Measurements from ENCODE around the gene VPS41. TPM values are rescaled to one million over a fixed set of nuclear protein-coding genes. Genes with fewer than 3 reads are reported as not detected.

VPS41 gene
- total and polyA plus RNA-seq, 11 donors = 6.0 to 55.8 (median 42.8) TPM

DNA sequence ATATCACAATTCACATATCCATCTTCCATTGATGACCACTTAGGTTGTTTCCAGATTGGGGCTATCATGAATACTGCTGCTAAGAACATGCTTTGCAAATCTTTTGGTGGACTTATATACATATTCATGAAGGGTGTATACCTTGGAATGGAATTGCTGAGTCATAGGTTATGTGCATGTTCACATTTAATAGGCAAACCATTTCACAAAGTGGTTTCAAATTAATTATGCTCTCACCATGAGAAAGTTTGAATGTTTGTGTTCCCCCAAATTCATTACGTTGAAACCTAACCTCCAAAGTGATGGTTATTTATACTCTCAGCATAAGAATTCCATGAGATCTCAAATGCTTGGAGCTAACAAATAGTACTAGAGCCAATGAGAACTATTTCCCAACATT lies 86.4 kb downstream of the VPS41 start:
- DNase-seq (no peak), ATAC-seq (no peak)
- TF ChIP-seq POLR2A (IDR thresholded peaks at IDR 0.05) = no peak
- TF ChIP-seq, protein P1, sequence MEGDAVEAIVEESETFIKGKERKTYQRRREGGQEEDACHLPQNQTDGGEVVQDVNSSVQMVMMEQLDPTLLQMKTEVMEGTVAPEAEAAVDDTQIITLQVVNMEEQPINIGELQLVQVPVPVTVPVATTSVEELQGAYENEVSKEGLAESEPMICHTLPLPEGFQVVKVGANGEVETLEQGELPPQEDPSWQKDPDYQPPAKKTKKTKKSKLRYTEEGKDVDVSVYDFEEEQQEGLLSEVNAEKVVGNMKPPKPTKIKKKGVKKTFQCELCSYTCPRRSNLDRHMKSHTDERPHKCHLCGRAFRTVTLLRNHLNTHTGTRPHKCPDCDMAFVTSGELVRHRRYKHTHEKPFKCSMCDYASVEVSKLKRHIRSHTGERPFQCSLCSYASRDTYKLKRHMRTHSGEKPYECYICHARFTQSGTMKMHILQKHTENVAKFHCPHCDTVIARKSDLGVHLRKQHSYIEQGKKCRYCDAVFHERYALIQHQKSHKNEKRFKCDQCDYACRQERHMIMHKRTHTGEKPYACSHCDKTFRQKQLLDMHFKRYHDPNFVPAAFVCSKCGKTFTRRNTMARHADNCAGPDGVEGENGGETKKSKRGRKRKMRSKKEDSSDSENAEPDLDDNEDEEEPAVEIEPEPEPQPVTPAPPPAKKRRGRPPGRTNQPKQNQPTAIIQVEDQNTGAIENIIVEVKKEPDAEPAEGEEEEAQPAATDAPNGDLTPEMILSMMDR (IDR thresholded peaks at IDR 0.05) = no peak
- 92 to 98% (median 94%) methylated on average over 1 of the region's 1 CpG for WGBS, 4 donors
- Histone ChIP-seq H3K4me1 (peaks cover 0 to 19% (median 10%) of the 10 kb centered on the region in 12 donors), H3K36me3 (peaks cover 0 to 12% (median under 1%) of the 10 kb centered on the region in 9 donors), H3K27ac (no peak overlapping the region), H3K9me3 (peaks cover 0 to 15% (median 3%) of the 10 kb centered on the region in 12 donors), H3K4me3 (no peak overlapping the region), H3K27me3 (no peaks in the 10 kb centered on the region)
- intact Hi-C loops (cut with DNase I) = no loop called here

DNA sequence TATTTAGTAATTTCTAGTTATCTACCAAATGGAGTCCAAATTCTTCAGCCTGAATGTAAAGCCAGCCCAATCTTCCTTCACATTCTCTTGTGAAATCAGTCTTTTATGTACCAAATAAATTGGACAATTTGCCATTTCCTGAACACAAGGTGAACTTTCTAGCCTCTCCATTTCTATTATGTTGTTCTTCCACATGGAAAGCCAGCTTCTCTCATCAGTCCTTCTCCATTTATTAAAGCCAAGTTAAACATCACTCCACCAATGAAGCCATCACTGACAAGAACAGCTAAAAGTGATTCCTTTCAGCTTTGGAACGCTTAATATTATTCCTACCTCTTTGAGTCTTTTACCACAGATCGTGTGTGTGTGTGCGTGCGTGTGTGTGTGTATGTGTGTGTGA lies 88.4 kb downstream of the VPS41 start:
- Histone ChIP-seq H3K4me1 (peaks cover 0 to 4% (median 2%) of the 10 kb centered on the region in 12 donors), H3K36me3 (peaks cover 0 to 18% (median 6%) of the 10 kb centered on the region in 9 donors), H3K27ac (no peak overlapping the region), H3K27me3 (no peaks in the 10 kb centered on the region), H3K4me3 (no peak overlapping the region), H3K9me3 (peaks cover 0 to 15% (median 3%) of the 10 kb centered on the region in 12 donors)
- intact Hi-C loops (cut with DNase I) = no loop called here
- DNase-seq = no peak
- TF ChIP-seq, protein P1 (IDR thresholded peaks at IDR 0.05) = no peak
- no peak for TF ChIP-seq POLR2A (IDR thresholded peaks at IDR 0.05)
- ATAC-seq = no peak
- WGBS, 4 donors = 95 to 97% (median 96%) methylated on average over 4 of the region's 4 CpGs

DNA sequence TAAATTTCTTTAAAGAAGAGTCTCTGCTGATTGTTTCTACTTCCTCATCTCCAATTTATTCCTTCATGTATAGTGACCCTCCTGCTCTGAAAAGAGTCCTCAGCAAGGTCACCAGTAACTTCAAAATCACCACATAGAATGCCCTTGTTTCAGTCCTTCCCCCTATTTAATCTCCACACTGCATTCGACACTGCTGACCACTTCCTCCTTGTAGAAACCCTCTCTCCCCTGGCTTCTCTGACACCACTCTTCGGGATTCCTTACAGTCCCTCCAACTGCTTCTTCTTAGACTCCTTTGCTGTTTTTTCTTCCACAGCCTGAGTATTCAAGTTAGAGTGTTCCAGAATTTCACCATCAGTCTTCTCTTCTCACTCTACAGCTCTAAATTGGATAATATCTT lies 89.5 kb downstream of the VPS41 start:
- no peak for TF ChIP-seq POLR2A (IDR thresholded peaks at IDR 0.05)
- TF ChIP-seq, protein P1 (IDR thresholded peaks at IDR 0.05) = no peak
- intact Hi-C loops (cut with DNase I) = no loop called here
- Histone ChIP-seq H3K27me3 (no peaks in the 10 kb centered on the region), H3K4me3 (no peak overlapping the region), H3K9me3 (peaks cover 0 to 15% (median 3%) of the 10 kb centered on the region in 12 donors), H3K27ac (no peak overlapping the region), H3K4me1 (no peaks in the 10 kb centered on the region), H3K36me3 (peaks cover 0 to 18% (median 6%) of the 10 kb centered on the region in 9 donors)
- ATAC-seq = no peak
- WGBS, 4 donors = 81 to 89% (median 86%) methylated on average over 2 of the region's 2 CpGs
- no peak for DNase-seq

DNA sequence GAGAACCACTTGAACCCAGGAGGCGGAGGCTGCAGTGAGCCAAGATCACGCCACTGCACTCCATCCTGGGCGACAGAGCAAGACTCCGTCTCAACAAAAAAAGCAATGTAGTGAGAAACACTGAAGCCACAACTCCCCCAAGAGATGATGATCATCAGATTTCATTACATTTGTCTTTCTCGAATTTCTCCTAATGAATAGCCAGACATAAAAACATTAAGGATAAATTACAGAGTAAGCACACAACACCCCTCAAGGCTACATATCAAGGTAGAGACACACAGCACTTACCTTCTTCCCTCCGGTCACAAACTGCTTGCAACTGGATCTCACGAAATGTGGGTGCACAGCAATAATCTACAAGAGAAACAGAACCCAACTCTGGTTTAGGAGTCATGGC lies 91.5 kb downstream of the VPS41 start:
- TF ChIP-seq POLR2A (IDR thresholded peaks at IDR 0.05) = no peak
- TF ChIP-seq, protein P1 (IDR thresholded peaks at IDR 0.05) = no peak
- DNase-seq (no peak), ATAC-seq (no peak)
- peaks cover 0 to 18% (median 6%) of the 10 kb centered on the region in 9 donors for H3K36me3 ChIP-seq
- H3K4me1 ChIP-seq = no peaks in the 10 kb centered on the region
- intact Hi-C loops (cut with DNase I) = no loop called here
- no peaks in the 10 kb centered on the region for H3K9me3 ChIP-seq
- WGBS, 4 donors = 96 to 98% (median 98%) methylated on average over 7 of the region's 7 CpGs
- H3K27me3 ChIP-seq = no peaks in the 10 kb centered on the region
- H3K4me3 ChIP-seq = no peak overlapping the region
- no peak overlapping the region for H3K27ac ChIP-seq
